WTC11 (cell line): ENCODE results near the gene KCNC4. TPM values are rescaled to one million over a fixed set of nuclear protein-coding genes. Genes with fewer than 3 reads are reported as not detected.

ENCODE experiments used
- ATAC-seq: fragments of 200-7000 bp; cut with Tn5 transposase; 2 replicates; pipeline ENCODE4 v1.10.0; 2021; ENCODE audit warnings: mild to moderate bottlenecking, moderate library complexity
- CTCF ChIA-PET: fragments of 300-600 bp; sonication (Branson Sonifier 250); formaldehyde crosslinking; loops from one replicate; lab custom pipeline; 2021; ENCODE audit warnings: antibody characterized with exemption; lab: Charles Lee
- POLR2A ChIA-PET: fragments of 350-600 bp; sonication (Branson Sonifier 250); formaldehyde crosslinking; loops from one replicate; lab custom pipeline; 2021; ENCODE audit warnings: antibody characterized with exemption; lab: Charles Lee
- DNase-seq: peaks from one replicate; pipeline ENCODE4 v3.0.0; 2021; ENCODE audit warnings: low spot score
- H3K27ac Mint-ChIP-seq: 2 replicates; pipeline ENCODE4 v1.8.0; 2021; ENCODE audit warnings: mixed read lengths
- H3K27me3 Mint-ChIP-seq: 2 replicates; pipeline ENCODE4 v1.8.0; 2021; ENCODE audit warnings: low read depth, mild to moderate bottlenecking, moderate library complexity, mixed read lengths
- H3K36me3 Mint-ChIP-seq: 2 replicates; pipeline ENCODE4 v1.8.0; 2021; ENCODE audit warnings: mixed read lengths
- H3K4me1 Mint-ChIP-seq: 2 replicates; pipeline ENCODE4 v1.8.0; 2022; ENCODE audit warnings: mixed read lengths
- H3K4me3 Mint-ChIP-seq: 2 replicates; pipeline ENCODE4 v1.8.0; 2021; ENCODE audit warnings: mild to moderate bottlenecking, moderate library complexity, mixed read lengths
- H3K9me3 Mint-ChIP-seq: 2 replicates; pipeline ENCODE4 v1.8.0; 2021; ENCODE audit warnings: mixed read lengths
- FOXJ3 ChIP-seq: sonication (generic); formaldehyde crosslinking; IDR thresholded peaks from 2 replicates; pipeline ENCODE4 v1.9.0; 2021; ENCODE audit warnings: missing genetic modification reagents, mild to moderate bottlenecking, borderline replicate concordance
- FOXP1 ChIP-seq: sonication (generic); formaldehyde crosslinking; IDR thresholded peaks from 2 replicates; pipeline ENCODE4 v1.8.0; 2022; ENCODE audit warnings: missing genetic modification reagents, mild to moderate bottlenecking, moderate library complexity, borderline replicate concordance
- GRHL2 ChIP-seq: fragments of 250-450 bp; sonication (Bioruptor Pico); IDR thresholded peaks from 2 replicates; pipeline ENCODE4 v1.8.0; 2022; ENCODE audit warnings: mild to moderate bottlenecking, moderate library complexity; ENCODE audit not compliant: insufficient replicate concordance, severe bottlenecking
- JAZF1 ChIP-seq: fragments of 250-450 bp; sonication (Bioruptor Pico); IDR thresholded peaks from 2 replicates; pipeline ENCODE4 v1.9.0; 2021; ENCODE audit warnings: moderate library complexity, mild to moderate bottlenecking, inconsistent platforms
- NR1H2 ChIP-seq: sonication (generic); formaldehyde crosslinking; IDR thresholded peaks from 2 replicates; pipeline ENCODE4 v1.9.0; 2021; ENCODE audit warnings: mild to moderate bottlenecking, moderate library complexity, missing genetic modification reagents
- NR3C1 ChIP-seq: sonication (generic); formaldehyde crosslinking; conservative IDR thresholded peaks from 2 replicates; pipeline ENCODE4 v1.8.1; 2023; ENCODE audit warnings: low read depth, mild to moderate bottlenecking, missing genetic modification reagents
- TEAD1 ChIP-seq: sonication (generic); formaldehyde crosslinking; IDR thresholded peaks from 2 replicates; pipeline ENCODE4 v1.8.0; 2022; ENCODE audit warnings: mild to moderate bottlenecking, missing genetic modification reagents
- ZNF121 ChIP-seq: sonication (generic); formaldehyde crosslinking; IDR thresholded peaks from 2 replicates; pipeline ENCODE4 v1.8.0; 2023; ENCODE audit warnings: missing genetic modification reagents
- ZNF263 ChIP-seq: sonication (generic); formaldehyde crosslinking; IDR thresholded peaks from 2 replicates; pipeline ENCODE4 v1.8.1; 2022; ENCODE audit warnings: low read depth, mild to moderate bottlenecking, moderate library complexity, missing genetic modification reagents
- ZNF396 ChIP-seq: fragments of 250-450 bp; sonication (Bioruptor Pico); IDR thresholded peaks from 2 replicates; pipeline ENCODE4 v1.8.0; 2021; ENCODE audit warnings: mild to moderate bottlenecking, moderate library complexity, borderline replicate concordance
- total RNA-seq: library from RNA; stranded (reverse); gene quantifications from 3 replicates; pipeline ENCODE4 v1.2.3, GENCODE V29; 2021
- TF ChIP-seq, protein P1 (sequence below): fragments of 200-600 bp; IDR thresholded peaks from 2 replicates; pipeline ENCODE4 v1.8.0; 2022; ENCODE audit warnings: antibody characterized with exemption
- TF ChIP-seq, protein P2 (sequence below): sonication (generic); formaldehyde crosslinking; IDR thresholded peaks from 2 replicates; pipeline ENCODE4 v1.8.1; 2022; ENCODE audit warnings: mild to moderate bottlenecking, missing genetic modification reagents, moderate library complexity, borderline replicate concordance
- TF ChIP-seq, protein P3 (sequence below): sonication (generic); formaldehyde crosslinking; conservative IDR thresholded peaks from 2 replicates; pipeline ENCODE4 v1.8.1; 2023; ENCODE audit warnings: mild to moderate bottlenecking, low read depth, missing genetic modification reagents, moderate library complexity
- TF ChIP-seq, protein P4 (sequence below): sonication (generic); formaldehyde crosslinking; IDR thresholded peaks from 2 replicates; pipeline ENCODE4 v1.8.1; 2022; ENCODE audit warnings: mild to moderate bottlenecking, moderate library complexity, missing genetic modification reagents
- TF ChIP-seq, protein P5 (sequence below): sonication (generic); formaldehyde crosslinking; IDR thresholded peaks from 2 replicates; pipeline ENCODE4 v1.8.0; 2023; ENCODE audit warnings: missing genetic modification reagents, mild to moderate bottlenecking, borderline replicate concordance

Gene KCNC4
- total RNA-seq, 1 experiment from 2014 or later: 19.9 TPM

DNA sequence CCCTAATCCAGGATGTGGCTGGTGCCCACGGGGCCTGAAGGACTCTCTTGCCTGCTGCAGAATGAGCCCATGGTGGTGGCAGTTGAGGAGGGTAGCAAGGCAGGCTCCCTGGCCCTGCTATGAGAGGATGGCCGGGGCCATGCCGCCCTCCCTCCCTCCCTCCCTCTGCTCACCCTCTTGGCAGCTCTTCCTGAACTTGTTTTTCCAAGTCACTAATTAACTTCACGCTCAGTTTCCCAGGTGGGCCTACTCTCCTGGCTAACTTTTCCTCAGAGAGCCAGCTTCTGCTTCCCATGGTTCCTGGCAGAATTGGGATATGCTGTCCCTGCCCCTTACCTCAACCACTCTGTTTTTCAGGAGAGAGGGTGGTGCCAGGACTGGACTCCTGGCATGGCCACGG lies 10.2 kb downstream of the KCNC4 start:
- Mint-ChIP-seq H3K9me3 (no peaks in the 10 kb centered on the region), H3K4me1 (peaks cover 14% of the 10 kb centered on the region), H3K36me3 (peaks cover 18% of the 10 kb centered on the region), H3K4me3 (no peak overlapping the region), H3K27ac (no peak overlapping the region), H3K27me3 (no peaks in the 10 kb centered on the region)
- ATAC-seq (no peak), DNase-seq (no peak)
- ChIA-PET POLR2A (no interaction called here), CTCF (interaction anchor here (1.8 to 1.9 kb wide), 2 partner anchors 12 to 93 kb away, joined by 10 to 13 read pairs; no protein-coding TSS in a partner anchor)
- no peak for TF ChIP-seq TEAD1 (CRISPR knock-in tag)
- TF ChIP-seq ZNF263 (CRISPR knock-in tag): no peak
- TF ChIP-seq GRHL2 (CRISPR knock-in tag): no peak
- TF ChIP-seq, protein P1, sequence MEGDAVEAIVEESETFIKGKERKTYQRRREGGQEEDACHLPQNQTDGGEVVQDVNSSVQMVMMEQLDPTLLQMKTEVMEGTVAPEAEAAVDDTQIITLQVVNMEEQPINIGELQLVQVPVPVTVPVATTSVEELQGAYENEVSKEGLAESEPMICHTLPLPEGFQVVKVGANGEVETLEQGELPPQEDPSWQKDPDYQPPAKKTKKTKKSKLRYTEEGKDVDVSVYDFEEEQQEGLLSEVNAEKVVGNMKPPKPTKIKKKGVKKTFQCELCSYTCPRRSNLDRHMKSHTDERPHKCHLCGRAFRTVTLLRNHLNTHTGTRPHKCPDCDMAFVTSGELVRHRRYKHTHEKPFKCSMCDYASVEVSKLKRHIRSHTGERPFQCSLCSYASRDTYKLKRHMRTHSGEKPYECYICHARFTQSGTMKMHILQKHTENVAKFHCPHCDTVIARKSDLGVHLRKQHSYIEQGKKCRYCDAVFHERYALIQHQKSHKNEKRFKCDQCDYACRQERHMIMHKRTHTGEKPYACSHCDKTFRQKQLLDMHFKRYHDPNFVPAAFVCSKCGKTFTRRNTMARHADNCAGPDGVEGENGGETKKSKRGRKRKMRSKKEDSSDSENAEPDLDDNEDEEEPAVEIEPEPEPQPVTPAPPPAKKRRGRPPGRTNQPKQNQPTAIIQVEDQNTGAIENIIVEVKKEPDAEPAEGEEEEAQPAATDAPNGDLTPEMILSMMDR: no peak
- TF ChIP-seq NR1H2 (CRISPR knock-in tag): no peak
- TF ChIP-seq ZNF396 (CRISPR knock-in tag): no peak
- TF ChIP-seq, protein P2, sequence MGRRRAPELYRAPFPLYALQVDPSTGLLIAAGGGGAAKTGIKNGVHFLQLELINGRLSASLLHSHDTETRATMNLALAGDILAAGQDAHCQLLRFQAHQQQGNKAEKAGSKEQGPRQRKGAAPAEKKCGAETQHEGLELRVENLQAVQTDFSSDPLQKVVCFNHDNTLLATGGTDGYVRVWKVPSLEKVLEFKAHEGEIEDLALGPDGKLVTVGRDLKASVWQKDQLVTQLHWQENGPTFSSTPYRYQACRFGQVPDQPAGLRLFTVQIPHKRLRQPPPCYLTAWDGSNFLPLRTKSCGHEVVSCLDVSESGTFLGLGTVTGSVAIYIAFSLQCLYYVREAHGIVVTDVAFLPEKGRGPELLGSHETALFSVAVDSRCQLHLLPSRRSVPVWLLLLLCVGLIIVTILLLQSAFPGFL (CRISPR knock-in tag): no peak
- no peak for TF ChIP-seq FOXJ3 (CRISPR knock-in tag)
- TF ChIP-seq JAZF1: no peak
- TF ChIP-seq, protein P3, sequence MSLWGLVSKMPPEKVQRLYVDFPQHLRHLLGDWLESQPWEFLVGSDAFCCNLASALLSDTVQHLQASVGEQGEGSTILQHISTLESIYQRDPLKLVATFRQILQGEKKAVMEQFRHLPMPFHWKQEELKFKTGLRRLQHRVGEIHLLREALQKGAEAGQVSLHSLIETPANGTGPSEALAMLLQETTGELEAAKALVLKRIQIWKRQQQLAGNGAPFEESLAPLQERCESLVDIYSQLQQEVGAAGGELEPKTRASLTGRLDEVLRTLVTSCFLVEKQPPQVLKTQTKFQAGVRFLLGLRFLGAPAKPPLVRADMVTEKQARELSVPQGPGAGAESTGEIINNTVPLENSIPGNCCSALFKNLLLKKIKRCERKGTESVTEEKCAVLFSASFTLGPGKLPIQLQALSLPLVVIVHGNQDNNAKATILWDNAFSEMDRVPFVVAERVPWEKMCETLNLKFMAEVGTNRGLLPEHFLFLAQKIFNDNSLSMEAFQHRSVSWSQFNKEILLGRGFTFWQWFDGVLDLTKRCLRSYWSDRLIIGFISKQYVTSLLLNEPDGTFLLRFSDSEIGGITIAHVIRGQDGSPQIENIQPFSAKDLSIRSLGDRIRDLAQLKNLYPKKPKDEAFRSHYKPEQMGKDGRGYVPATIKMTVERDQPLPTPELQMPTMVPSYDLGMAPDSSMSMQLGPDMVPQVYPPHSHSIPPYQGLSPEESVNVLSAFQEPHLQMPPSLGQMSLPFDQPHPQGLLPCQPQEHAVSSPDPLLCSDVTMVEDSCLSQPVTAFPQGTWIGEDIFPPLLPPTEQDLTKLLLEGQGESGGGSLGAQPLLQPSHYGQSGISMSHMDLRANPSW (CRISPR knock-in tag): no peak
- TF ChIP-seq, protein P4, sequence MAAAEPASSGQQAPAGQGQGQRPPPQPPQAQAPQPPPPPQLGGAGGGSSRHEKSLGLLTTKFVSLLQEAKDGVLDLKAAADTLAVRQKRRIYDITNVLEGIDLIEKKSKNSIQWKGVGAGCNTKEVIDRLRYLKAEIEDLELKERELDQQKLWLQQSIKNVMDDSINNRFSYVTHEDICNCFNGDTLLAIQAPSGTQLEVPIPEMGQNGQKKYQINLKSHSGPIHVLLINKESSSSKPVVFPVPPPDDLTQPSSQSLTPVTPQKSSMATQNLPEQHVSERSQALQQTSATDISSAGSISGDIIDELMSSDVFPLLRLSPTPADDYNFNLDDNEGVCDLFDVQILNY (CRISPR knock-in tag): no peak
- TF ChIP-seq, protein P5, sequence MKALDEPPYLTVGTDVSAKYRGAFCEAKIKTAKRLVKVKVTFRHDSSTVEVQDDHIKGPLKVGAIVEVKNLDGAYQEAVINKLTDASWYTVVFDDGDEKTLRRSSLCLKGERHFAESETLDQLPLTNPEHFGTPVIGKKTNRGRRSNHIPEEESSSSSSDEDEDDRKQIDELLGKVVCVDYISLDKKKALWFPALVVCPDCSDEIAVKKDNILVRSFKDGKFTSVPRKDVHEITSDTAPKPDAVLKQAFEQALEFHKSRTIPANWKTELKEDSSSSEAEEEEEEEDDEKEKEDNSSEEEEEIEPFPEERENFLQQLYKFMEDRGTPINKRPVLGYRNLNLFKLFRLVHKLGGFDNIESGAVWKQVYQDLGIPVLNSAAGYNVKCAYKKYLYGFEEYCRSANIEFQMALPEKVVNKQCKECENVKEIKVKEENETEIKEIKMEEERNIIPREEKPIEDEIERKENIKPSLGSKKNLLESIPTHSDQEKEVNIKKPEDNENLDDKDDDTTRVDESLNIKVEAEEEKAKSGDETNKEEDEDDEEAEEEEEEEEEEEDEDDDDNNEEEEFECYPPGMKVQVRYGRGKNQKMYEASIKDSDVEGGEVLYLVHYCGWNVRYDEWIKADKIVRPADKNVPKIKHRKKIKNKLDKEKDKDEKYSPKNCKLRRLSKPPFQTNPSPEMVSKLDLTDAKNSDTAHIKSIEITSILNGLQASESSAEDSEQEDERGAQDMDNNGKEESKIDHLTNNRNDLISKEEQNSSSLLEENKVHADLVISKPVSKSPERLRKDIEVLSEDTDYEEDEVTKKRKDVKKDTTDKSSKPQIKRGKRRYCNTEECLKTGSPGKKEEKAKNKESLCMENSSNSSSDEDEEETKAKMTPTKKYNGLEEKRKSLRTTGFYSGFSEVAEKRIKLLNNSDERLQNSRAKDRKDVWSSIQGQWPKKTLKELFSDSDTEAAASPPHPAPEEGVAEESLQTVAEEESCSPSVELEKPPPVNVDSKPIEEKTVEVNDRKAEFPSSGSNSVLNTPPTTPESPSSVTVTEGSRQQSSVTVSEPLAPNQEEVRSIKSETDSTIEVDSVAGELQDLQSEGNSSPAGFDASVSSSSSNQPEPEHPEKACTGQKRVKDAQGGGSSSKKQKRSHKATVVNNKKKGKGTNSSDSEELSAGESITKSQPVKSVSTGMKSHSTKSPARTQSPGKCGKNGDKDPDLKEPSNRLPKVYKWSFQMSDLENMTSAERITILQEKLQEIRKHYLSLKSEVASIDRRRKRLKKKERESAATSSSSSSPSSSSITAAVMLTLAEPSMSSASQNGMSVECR: no peak
- no peak for TF ChIP-seq NR3C1

DNA sequence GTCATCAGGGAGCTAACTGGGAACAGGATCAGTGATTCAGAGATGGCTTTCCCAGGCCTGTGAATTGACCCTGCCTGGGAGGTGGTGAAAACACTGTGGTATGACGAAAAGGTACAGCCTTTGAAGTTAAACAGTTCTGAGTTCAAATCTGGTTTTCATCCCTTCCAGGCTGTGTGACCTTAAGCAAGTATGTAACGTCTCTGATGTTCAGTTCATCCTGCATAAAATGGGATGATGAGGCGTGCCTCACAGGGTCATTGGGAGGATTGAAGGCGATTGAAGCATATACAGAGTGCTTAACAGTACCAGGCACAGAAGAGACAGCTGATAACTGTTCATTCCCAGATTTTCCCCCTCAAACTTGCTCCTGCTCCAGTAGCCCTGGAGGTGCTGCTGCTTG lies 11.0 kb downstream of the KCNC4 start:
- ChIA-PET CTCF (interaction anchor here (2.3 kb wide), 1 partner anchor 13 kb away, joined by 7 read pairs; no protein-coding TSS in a partner anchor), POLR2A (no interaction called here)
- no peak for TF ChIP-seq FOXP1
- no peak for TF ChIP-seq TEAD1 (CRISPR knock-in tag)
- TF ChIP-seq ZNF121: no peak
- ATAC-seq: no peak
- Mint-ChIP-seq H3K4me1 (peaks cover 14% of the 10 kb centered on the region), H3K9me3 (no peaks in the 10 kb centered on the region), H3K4me3 (no peak overlapping the region), H3K36me3 (peaks cover 18% of the 10 kb centered on the region), H3K27ac (no peak overlapping the region), H3K27me3 (no peaks in the 10 kb centered on the region)
- DNase-seq: no peak
